ENCODE data around the gene SKP1.

The SKP1 gene

DNA sequence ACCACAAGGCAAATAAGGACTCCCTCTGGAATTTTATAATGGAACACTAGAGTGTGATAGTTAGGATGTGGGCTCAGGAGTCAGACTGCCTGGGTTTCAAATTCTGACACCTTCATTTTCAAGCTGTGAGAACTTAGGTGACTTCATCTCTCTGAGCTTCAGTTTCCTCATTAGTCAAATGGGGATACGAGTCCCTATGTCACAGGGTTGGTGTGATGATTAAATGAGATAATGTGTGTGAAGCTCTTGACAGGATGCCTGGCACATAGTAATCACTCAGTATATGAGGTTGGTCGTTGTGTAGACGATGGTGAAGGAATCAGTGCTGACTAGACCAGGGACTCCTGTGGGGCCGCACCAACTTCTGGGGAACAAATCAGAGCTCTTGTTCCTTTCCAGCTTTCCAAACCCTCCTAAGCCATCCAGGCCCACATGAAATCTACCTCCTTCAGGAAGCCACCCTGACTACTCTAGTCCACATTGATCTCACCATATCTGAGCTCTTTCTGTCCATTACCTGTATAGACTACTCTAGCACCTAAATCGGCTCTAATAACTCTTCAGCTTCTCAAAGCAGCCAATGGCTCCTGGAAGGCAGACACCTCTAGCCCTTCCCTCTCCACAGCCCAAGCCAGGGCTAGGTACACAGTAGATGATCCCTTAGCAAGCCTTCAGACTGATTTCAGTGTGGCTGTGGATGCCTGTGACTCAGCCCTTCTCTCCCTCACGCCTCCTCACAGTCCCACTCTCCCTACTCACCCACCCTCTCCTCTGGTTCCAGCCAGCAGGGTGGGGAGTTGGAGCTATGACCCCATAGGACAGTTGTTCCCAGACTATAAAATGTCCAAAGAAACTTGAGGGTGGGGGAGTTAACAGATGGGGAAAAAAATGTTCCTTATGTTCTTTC, 64.8 kb downstream of the SKP1 start:
- no peak for DNase-seq

DNA sequence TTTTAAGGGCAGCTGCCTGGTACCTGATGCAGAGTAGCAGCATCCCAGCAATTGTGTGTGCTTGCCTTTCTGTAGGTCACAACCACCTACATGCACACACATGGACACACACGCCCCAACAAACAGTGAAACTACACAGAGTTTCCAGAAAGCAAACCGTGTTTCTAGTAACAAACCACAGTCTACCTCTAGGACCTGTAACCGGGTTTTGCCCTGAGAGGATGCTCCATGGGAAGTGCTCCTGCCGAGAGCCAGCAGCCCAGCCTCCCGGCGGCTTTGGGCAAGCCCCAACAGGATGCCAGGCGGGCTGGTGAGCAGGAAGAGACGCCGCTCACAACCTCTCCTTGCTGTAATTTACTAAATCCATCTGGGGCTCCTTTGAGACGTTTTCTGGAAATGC, 66.4 kb downstream of the SKP1 start:
- DNase-seq: no peak

GRCh38 chr5:134107779-134108178, 69.0 kb downstream of the SKP1 start:
- no peak for DNase-seq

DNA sequence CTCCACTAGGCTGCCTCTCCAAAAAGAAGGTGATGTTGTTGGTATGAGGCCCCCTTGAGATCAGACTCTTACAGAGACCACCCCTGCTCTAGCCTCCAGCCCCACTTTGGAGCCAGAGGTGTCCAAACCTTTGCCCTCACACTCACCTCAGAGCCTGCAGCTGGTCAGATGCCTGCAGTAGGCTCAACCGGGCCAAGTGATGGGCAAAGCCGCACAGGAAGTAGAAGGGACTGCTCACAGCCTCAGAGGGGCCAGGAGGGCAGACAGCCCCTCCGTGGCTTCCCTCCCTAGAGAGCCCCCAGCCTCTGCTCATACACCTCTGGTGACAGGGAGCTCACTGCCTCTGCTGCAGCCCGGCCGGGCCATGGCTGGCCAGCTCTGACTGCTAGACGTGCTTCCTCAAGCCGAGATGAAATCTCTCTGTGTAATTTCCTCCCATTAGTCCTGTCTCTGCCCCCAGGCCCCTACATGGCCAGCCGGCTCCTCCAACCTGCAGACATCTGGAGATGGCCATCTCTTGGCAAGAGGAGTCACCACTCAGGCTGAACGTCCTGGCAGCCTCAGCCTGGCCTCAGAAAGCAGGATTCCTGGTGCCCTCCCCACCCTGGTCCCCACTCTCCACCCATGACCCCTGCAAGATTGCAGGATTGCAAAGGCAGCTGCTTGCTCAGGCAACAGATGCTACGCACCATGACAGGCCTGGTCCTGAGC, 69.6 kb downstream of the SKP1 start:
- no peak for DNase-seq

- DNase-seq: no peak
Measured at GRCh38 chr5:134103998-134104654, 72.6 kb downstream of the SKP1 start.

GRCh38 chr5:134103397-134103796, 73.4 kb downstream of the SKP1 start:
- no peak for DNase-seq

DNA sequence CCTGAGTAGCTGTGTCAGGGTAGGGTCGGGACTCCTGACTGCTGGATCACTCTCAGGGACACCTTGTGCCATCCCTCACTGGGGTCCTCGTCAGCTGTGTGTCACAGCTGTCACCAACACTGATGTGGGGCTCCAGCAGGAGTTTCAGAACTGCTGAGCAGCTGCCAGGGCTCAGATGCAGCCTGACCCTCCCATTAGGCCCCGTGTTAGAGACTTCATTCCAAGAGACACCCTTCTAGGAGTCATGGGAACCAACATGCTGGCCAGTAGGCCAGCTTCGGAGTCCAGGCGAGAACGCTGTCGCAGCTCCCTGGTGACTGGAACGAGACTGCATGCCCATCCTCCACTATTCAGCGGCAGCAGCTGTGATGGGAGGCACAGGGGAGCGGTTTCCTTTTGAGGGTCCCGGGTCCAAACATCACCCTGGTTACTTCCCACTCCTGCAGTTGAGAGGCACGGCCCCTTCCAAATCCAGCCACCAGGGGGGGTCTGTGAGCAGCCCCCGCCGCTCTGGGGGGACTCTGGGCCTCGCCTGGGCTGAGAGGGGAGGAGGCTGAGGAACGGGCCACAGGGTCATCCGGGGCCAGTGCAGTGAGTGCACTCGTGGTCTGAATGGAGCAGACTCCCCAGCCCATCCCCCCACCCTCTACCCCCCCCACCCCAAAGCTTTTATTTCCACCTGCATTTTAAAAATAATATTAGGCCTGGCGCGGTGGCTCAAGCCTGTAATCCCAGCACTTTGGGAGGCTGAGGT, 74.9 kb downstream of the SKP1 start:
- peak; percentile 11 for DNase-seq

DNA sequence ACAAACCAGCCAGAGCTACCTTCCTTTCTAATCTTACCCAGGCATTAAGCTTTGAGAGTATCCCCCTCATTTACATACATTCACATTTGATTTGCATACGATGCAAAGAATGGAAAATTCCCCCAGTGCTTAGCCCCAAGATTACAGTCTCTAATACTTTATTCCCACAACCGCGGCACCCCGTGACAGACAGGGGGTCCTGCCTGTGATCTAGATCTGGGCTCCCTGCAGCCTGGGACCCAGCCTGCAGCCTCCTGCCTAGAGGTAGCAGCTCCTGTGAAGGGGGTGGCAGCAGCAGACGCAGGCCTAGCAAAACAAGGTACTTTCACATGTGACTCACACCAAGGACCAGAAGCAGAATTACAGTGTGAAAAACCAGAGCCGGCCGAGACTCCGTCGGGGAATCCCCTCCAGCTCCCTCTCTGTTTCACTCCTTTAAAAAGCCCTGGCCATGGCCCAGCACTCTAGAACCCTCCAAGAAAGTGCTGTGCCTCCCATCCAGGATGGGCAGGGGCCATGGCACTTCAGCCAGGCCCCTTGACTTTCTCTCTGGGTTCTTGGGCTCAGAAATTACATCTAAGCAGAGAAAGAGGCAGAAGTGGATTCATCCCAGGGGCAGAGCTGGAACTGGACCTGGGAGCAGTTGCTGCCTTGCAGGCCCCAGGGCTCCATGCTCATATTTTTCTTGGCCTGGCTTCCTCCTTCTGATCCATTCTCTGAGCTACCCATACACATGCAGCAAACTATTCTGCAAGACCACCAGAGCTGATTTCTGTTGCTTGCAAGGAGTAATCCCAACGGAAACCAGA, 76.3 kb downstream of the SKP1 start:
- DNase-seq: no peak

GRCh38 chr5:134099939-134100282, 76.8 kb downstream of the SKP1 start:
- no peak for DNase-seq

- DNase-seq: no peak
Measured at GRCh38 chr5:134099288-134099872, 77.4 kb downstream of the SKP1 start.

Measured in NCI-H774 (cell line).